GM19372 (cell line): ENCODE results near the gene CDKAL1.
"Not testable (repeated sequence)": the region's sequence is repeated elsewhere in the genome, so short reads cannot be mapped to it uniquely, and the experiment has no call there.

Source experiments
- ATAC-seq: cut with Tn5 transposase; IDR thresholded peaks from one replicate; pipeline ENCODE4 v1.9.1; 2021; ENCODE audit warnings: mild to moderate bottlenecking, low read depth, moderate library complexity; ENCODE audit not compliant: unreplicated experiment

The CDKAL1 gene

GRCh38 chr6:20893412-20893811, 359.2 kb downstream of the CDKAL1 start:
- no peak for ATAC-seq

DNA sequence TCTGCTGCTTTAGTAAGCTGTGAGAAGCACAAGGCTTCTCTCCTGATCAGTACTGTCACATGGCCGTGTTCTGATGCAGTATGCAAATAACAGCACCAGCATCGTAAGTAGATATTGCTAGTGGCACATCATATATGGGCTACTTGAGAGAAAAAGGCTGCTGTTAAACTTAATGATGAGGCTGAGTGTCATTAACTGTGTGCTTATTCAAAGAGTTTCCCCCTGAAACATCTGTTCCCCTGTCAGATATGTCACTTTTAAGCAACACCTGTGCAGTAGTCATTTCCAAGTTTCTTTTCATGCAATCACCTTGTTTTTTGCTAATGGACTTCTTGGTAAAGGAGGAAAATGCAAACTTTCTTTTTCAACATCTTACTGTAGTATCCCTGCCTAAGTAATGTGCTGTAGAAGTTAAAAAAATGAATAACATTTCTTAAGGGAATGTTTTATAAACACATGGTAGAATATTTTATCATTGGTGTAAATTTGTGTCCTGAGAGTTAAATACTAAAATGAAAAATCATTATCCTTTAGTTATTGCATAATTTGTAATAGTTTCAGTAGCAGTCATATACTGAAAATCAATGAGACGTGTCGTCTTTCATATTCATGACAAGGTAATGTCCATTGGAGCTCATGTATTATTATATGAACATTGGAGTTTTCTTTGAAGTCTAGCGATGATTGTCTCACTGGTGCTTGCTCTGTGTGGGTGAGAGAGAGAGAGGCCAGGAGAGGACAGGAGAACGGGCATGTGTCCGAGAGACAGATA, 366.3 kb downstream of the CDKAL1 start:
- peak; percentile 68 for ATAC-seq

- no peak for ATAC-seq
These were observed 371.1 kb downstream of the CDKAL1 start for GRCh38 chr6:20905377-20905776.

- ATAC-seq, result no peak
These were observed 372.7 kb downstream of the CDKAL1 start for GRCh38 chr6:20906945-20907344.

GRCh38 chr6:20907486-20908071, 373.3 kb downstream of the CDKAL1 start:
- ATAC-seq, result no peak

- no peak for ATAC-seq
These were observed 375.4 kb downstream of the CDKAL1 start for GRCh38 chr6:20909621-20910020.

DNA sequence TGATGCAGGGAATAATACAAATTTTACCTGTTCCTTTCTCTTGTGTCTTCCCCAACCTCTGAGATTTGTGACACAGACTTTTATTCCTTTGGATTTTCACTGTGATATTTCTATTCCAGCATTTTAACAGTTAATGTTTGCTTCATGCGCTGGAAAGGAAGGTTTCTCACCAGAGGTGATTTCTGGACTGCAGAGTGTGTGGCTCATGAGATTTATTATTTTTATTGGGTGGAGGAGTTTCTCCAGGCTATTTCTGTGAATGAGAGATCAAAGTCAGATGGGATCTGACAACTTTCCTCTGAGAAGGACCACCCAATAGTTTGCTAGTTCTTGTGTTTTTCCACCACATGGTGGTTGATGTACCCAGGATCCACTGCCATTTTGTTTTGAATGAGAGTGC, 377.5 kb downstream of the CDKAL1 start:
- no peak for ATAC-seq

- no peak for ATAC-seq
These were observed 380.9 kb downstream of the CDKAL1 start for GRCh38 chr6:20915156-20915555.

GRCh38 chr6:20915626-20916025, 381.4 kb downstream of the CDKAL1 start:
- ATAC-seq, result no peak

DNA sequence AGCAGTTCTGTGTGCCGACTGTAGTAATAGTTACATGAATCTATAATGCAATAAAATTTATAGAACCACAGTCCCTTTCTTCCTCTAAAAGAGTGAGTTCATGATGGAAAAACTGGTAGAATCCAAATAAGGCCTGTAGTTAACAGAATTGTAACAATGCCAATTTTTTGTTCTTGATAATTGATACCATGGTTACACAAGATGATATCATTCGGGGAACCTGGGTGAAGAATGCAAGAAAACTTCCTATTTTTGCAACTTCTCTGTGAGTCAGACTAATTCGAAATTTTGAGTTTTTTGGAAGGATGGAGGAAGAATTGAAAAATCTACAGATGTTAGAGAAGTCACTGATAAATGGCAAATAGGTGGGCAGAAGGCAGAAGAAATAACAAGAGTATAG, 381.8 kb downstream of the CDKAL1 start:
- no peak for ATAC-seq

DNA sequence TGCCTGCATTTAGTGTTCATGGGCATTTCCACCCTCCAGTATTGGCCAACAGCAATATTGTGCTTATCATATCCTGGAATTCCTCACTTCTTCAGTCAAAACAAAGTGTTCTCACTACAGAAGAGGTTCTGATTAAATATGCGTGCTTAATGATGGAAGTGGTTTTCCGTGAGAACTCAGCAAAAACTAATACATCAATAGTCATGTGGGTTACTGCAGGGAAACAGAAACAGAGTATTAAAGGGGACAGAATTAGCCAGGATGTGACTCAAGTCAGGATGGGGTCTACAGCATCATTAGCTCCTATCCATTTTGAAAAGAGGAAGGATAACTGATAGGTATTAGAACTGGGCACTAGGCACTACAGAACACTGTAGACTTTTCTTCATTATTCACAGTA, 384.6 kb downstream of the CDKAL1 start:
- no peak for ATAC-seq

DNA sequence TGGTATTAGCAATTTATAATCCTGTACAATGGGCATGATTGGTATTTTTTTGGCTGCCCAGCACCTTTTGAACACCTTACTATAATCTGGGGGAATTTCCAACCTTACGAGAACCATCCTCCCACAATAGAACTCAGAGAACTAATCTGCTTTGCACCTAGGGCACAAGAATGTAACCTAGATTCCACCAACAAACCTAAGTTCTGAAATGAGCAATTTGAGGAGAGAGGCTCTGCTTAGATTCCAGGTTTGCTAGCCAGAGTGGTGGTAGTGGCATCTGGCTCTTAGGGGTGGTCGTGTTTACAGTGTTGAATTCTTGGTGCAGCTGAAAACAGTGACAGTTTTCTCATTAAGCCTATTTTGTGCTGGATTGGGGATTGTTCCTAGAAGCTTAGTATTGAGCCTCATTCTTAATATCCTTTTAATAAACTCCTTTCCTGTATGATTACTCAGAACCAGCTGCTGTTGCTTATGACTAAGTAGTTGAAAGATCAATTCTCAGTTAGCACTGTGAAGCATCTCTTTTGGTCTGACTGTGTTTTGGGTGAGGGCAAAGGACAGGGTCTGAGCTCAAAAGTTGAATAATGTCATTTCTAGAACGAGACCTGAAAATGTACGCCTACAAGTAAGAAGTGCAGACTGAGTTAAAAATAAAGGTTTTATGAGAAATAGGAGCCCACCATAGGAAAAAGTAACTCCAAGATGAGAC, 385.6 kb downstream of the CDKAL1 start:
- ATAC-seq, result no peak

- no peak for ATAC-seq
These were observed 387.3 kb downstream of the CDKAL1 start for GRCh38 chr6:20921578-20921977.

GRCh38 chr6:20922743-20923142, 388.5 kb downstream of the CDKAL1 start:
- ATAC-seq, result no peak

- ATAC-seq, result not testable (repeated sequence)
These were observed 389.8 kb downstream of the CDKAL1 start for GRCh38 chr6:20924094-20924493.

GRCh38 chr6:20924911-20925543, 390.8 kb downstream of the CDKAL1 start:
- ATAC-seq, result no peak

- no peak for ATAC-seq
These were observed 393.0 kb downstream of the CDKAL1 start for GRCh38 chr6:20927130-20927860.

DNA sequence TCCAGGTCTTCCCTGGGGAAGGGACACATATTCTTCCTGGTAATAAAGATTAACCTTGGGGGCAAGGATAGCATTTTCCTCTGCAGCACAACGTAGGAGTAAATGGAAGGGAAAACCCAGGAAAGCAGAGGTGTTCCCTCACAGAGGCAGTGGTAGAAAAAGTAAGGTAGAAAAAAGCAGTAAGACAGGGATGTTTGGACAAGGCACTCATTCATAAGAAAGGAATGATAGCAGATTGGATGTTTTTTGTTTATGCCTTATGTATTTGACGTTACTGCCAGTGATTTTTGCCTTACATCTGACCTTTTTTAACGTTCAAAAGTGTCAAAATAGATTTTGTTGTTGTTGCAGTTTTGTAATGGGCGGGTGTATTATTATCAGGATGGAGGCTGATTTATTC, 395.0 kb downstream of the CDKAL1 start:
- ATAC-seq, result no peak

DNA sequence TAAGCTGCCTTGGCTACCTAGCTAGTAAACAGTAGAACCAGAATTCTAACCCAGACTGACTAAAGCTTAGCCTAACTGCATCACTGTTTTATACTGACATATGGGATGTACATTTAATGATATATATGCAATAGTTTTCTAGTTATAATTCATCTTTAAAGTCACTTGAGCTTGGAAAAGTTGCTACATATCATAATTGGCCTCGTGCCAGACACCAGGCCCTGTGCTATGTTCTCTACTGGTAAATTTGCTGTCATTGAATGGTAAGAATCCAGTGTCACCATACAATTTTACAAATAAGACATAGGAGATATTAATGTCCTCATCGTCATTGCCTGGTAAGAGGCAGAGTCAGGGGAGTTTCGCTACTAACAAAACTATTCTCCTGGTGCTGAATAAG, 396.8 kb downstream of the CDKAL1 start:
- no peak for ATAC-seq

DNA sequence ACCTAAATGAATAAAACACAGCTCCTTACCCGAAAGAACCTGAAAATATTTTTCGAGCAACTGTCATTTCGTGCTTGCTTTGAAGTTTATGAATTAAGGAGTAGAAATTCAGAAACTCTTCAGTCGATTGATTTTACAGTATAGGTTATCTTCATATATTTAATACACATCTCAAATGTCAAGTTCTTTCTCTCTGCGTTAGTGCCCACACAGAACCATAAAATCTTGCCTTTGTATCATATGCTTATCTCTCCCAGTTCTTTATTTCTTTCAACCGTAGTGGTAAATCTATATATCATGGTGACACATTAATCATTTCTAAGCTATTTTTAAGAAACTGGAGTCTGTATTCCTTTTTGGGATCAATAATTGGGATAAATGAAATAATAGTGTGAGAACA, 397.5 kb downstream of the CDKAL1 start:
- ATAC-seq, result no peak

- no peak for ATAC-seq
These were observed 398.0 kb downstream of the CDKAL1 start for GRCh38 chr6:20932284-20932683.
